ENCODE results near the gene ERBB4. TPM values are rescaled to one million over a fixed set of nuclear protein-coding genes. Genes with fewer than 3 reads are reported as not detected.

The ERBB4 gene
- total RNA-seq, 1 donor from 2014 or later, result 8.3 TPM

DNA sequence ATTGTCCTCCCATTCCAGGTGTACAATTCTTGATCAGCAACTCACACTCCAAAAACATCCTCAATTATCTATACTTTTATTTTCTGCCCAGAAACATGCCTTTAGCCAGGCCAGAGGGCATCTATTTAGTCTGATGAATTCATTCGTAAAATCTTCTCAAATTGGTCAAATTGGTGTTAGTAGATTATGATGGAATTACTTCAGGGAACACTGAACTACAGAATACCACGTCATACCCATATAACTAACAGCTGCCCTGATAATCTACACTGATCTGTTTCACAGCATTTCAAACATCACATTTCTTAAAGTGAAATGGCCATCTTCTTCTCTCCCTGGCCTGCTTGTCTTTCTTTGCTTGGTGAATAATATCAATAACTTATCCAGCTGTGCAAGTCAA, 1140.8 kb downstream of the ERBB4 start:
- DNase-seq, result no peak
- no peak overlapping the region for H3K27ac ChIP-seq (replicated peaks)
- no peaks in the 10 kb centered on the region for H3K9me3 ChIP-seq (replicated peaks)
- TF ChIP-seq, protein P1, sequence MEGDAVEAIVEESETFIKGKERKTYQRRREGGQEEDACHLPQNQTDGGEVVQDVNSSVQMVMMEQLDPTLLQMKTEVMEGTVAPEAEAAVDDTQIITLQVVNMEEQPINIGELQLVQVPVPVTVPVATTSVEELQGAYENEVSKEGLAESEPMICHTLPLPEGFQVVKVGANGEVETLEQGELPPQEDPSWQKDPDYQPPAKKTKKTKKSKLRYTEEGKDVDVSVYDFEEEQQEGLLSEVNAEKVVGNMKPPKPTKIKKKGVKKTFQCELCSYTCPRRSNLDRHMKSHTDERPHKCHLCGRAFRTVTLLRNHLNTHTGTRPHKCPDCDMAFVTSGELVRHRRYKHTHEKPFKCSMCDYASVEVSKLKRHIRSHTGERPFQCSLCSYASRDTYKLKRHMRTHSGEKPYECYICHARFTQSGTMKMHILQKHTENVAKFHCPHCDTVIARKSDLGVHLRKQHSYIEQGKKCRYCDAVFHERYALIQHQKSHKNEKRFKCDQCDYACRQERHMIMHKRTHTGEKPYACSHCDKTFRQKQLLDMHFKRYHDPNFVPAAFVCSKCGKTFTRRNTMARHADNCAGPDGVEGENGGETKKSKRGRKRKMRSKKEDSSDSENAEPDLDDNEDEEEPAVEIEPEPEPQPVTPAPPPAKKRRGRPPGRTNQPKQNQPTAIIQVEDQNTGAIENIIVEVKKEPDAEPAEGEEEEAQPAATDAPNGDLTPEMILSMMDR (IDR thresholded peaks at IDR 0.05; ENCODE audit: borderline replicate concordance), result no peak
- intact Hi-C loops (cut with micrococcal nuclease), result no loop called here
- H3K27me3 ChIP-seq (ENCODE audit: low read depth), result no peaks in the 10 kb centered on the region
- H3K36me3 ChIP-seq, result no peaks in the 10 kb centered on the region
- H3K4me1 ChIP-seq, result no peaks in the 10 kb centered on the region
- no peak overlapping the region for H3K4me3 ChIP-seq

DNA sequence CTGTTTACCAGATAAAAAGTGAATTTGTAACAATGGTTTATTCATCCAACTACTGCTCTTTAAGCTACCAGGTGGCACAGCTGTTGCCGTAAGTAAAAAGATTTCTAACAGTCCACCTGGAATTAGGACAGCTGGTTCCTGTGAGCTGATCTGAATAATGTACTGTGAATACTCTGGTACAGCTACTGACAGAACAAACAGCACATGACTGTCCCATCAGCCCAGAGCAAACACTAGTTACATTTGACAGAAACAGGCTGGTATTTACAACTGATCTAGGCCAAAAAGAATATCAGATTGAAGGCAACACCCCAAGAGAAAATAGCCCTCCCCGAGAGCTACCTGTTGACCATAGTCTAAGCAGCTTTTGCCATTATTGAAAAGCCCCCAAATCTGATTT, 1141.8 kb downstream of the ERBB4 start:
- intact Hi-C loops (cut with micrococcal nuclease), result no loop called here
- no peak for DNase-seq
- Histone ChIP-seq H3K27me3 (ENCODE audit: low read depth) (no peaks in the 10 kb centered on the region), H3K4me1 (no peaks in the 10 kb centered on the region), H3K27ac (replicated peaks) (no peak overlapping the region), H3K36me3 (no peaks in the 10 kb centered on the region), H3K9me3 (replicated peaks) (no peaks in the 10 kb centered on the region), H3K4me3 (no peak overlapping the region)
- TF ChIP-seq, protein P1 (IDR thresholded peaks at IDR 0.05; ENCODE audit: borderline replicate concordance), result no peak

DNA sequence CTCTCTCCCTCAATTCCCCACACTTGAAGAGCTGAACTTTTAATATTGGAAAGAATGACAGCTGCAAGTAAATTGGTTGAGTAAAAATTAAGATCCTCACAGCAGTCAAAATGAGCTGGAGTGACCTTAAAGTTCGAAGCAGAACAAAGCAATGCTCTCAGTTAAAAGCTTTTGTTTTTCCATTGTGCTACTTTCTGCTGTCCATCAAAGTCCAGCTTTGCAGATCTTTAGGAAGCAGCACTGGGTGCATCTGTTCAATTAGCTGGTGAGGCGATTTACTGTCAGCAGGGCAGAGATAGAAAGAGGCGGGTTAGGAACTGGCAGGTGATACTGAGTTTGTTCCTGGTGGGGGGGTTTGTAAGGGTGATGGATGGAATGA, 1147.4 kb downstream of the ERBB4 start:
- no peaks in the 10 kb centered on the region for H3K4me1 ChIP-seq
- H3K27me3 ChIP-seq (ENCODE audit: low read depth), result no peaks in the 10 kb centered on the region
- intact Hi-C loops (cut with micrococcal nuclease), result no loop called here
- no peak for DNase-seq
- no peak overlapping the region for H3K4me3 ChIP-seq
- no peaks in the 10 kb centered on the region for H3K36me3 ChIP-seq
- H3K9me3 ChIP-seq (replicated peaks), result no peaks in the 10 kb centered on the region
- TF ChIP-seq, protein P1 (IDR thresholded peaks at IDR 0.05; ENCODE audit: borderline replicate concordance), result no peak
- H3K27ac ChIP-seq (replicated peaks), result no peak overlapping the region

DNA sequence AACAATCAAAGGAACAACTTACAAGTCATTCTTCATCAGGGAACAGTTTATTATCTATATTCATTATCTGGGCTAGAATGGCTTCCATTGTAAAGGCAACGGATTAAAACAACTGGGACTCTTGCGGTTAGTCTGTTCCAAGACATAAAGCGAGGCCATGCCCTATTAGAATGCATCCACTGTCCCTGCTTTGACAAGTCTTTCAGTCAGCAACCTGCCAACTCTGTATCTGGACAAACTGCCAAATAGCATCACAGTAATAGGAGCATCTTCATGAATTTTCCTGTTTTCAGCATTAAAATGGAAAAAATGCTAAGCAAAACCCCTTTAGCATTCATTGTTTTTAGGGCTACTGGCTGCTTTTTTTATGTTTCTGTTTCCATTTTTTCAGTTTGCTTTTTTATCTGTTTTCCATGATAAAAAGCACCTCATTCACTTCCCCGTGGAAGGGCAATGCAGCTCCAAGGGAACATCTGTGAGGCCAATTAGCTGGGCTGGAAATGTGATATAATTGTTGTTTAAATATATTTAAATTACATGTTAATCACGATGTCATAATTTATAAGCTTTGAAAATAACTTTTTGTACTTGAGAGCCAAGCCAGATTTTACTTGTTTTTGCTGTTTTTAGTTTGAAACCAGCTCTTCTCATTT, 1147.9 kb downstream of the ERBB4 start:
- H3K27me3 ChIP-seq (ENCODE audit: low read depth), result no peaks in the 10 kb centered on the region
- no peak for DNase-seq
- TF ChIP-seq, protein P1 (IDR thresholded peaks at IDR 0.05; ENCODE audit: borderline replicate concordance), result no peak

DNA sequence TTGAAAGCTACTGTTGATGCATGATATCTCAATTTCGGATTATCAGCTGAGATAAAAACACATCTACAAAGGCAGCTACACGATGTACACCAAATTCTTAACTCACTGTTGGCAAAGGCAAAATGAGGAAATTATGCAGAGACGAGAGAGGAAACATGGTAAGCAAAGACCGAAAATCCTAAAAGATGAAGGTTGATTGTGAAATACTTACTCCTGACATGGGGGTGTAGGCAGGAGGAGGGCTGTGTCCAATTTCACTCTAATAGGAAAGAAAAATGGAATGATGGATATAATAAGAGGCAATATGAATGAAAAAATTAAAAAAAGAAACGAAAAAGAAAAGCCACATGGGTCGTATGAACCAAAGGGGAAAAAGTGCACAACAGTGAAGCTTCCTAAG, 1150.9 kb downstream of the ERBB4 start:
- Histone ChIP-seq H3K4me1 (no peaks in the 10 kb centered on the region), H3K9me3 (replicated peaks) (no peaks in the 10 kb centered on the region), H3K4me3 (no peak overlapping the region), H3K27ac (replicated peaks) (no peak overlapping the region), H3K27me3 (ENCODE audit: low read depth) (no peaks in the 10 kb centered on the region), H3K36me3 (peaks cover 6% of the 10 kb centered on the region)
- TF ChIP-seq, protein P1 (IDR thresholded peaks at IDR 0.05; ENCODE audit: borderline replicate concordance), result no peak
- no peak for DNase-seq
- intact Hi-C loops (cut with micrococcal nuclease), result no loop called here

More for the DNA sequence above, 1147.9 kb downstream of the ERBB4 start:
- Histone ChIP-seq H3K36me3 (no peaks in the 10 kb centered on the region), H3K27ac (replicated peaks) (no peak overlapping the region), H3K4me1 (no peaks in the 10 kb centered on the region), H3K9me3 (replicated peaks) (no peaks in the 10 kb centered on the region), H3K4me3 (no peak overlapping the region)
- intact Hi-C loops (cut with micrococcal nuclease), result no loop called here
